Stimulated activated CD4-positive, alpha-beta T cell treated with anti-CD3 and anti-CD28 coated beads, Interleukin-4, amount 100 ng/mL, for 1 hour (primary cell): ENCODE measurements around the gene ZNF280C.
"Not testable (repeated sequence)": the region's sequence is repeated elsewhere in the genome, so short reads cannot be mapped to it uniquely, and the experiment has no call there.

Experiments used
- DNase-seq: peaks from one replicate; pipeline ENCODE4 v3.0.0-alpha.2; 2020

ZNF280C gene

GRCh38 chrX:130268449-130269170, at the start of gene ZNF280C:
ZNF280C (minus strand) TSS chrX:130268899; CDS start chrX:130260449, 8,450 bp downstream.
- peak; percentile 90 for DNase-seq

GRCh38 chrX:130304587-130305368, 36.1 kb upstream of the ZNF280C start:
- DNase-seq = no peak

DNA sequence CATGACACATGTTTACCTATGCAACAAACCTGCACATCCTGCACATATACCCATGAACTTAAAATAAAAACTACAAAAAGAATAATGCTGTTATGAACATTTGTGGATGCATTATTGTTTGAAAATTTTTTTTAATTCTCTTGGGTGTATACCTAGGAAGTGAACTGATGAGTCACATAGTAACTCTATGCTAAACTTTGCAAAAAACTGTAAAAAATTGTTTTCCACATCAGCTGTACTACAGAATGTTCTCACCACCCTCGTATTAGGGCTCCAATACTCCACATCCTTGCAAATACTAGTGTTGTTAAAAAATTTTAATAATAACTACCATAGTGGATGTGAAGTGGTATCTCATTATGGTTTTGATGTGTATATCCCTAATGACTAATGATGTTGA, 33.3 kb upstream of the ZNF280C start:
- no peak for DNase-seq

DNA sequence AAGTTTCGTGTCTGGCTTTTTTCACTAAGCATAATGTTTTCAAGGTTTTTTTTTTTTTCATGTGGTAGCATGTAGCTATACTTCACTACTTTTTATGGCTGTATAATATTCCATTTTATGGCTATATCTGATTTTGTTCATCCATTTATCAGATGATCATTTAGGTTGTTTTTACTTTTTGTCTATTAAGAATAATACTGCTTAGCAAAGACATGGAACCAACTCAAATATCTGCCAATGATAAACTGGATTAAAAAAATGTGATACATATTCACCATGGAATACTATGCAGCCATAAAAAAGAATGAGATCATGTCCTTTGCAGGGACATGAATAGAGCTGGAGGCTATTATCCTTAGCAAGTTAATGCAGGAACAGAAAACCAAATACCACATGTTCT, 32.7 kb upstream of the ZNF280C start:
- no peak for DNase-seq

- no peak for DNase-seq
Observed at GRCh38 chrX:130300010-130300282, 31.2 kb upstream of the ZNF280C start.

DNA sequence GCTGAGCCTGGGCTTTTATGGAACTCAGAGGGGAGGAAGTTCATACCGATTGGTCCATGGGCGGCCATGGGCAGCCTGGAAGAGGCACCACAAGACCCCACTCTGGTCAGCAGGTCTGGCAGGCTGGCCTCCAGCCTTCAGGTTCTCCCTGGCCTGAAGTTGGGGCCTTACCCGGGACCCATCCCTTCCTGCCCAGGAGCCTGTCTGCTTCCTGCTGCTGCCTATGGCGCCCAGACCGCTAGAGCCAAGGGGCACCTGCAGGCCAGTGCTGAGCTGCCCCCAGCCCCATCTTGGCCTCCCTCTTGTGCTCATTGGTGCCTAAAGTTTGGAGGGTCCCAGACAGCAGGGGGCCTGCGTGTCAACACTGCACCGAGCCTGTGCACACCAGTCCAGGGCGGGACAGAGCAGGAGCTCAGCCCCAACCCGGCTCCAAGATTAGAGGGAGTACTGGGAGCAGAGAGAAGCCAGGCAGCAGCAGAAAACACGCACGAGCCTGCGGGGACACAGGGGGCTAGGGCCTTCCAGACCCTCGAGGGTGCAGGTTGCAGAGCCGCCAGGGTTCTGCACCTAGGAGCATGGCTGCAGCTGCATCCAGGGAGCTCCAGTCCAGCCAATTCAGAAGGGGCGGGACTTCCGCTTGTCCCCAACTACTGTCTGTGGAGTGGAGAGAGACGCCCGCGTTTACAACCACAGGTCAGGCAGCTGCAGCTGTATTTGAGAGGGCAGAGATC, 30.7 kb upstream of the ZNF280C start:
- DNase-seq = no peak

- no peak for DNase-seq
Observed at GRCh38 chrX:130296743-130297142, 28.0 kb upstream of the ZNF280C start.

GRCh38 chrX:130296297-130296678, 27.6 kb upstream of the ZNF280C start:
- DNase-seq = no peak

DNA sequence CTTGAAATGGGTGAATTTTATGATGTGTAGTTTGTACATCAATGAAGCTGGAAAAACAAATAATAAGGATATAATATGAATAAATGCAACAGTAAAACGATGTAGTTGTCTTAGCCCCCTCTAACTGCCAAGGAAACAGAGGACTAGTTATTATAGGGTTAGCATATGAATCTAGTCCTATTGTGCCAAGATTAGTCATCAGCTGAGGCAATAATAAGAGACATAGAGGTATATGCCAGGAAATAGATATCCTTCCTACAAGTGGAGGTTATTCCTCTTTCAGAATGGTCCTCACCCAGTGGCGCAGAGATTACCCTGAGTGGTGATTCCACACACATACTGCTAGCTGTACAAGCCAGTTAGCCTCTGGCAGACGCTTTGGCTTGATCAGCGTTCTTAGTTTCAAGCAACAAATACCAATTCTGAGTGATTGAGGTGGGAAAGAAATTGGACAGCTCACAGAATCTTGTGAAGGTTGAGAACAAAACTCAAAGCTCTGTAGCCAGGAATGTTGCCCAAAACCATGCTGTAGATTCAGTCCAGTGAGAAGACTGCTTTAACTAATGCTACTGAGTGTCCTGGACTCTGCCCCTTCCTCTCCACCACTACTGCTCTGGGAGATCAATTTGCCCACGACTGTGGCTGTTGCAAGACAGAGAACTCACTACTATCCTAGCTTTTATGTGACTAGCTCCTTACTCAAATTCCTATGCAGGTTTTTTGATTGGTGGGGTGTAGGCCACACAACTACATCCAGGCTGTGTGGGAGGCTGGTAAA, 27.0 kb upstream of the ZNF280C start:
- no peak for DNase-seq

DNA sequence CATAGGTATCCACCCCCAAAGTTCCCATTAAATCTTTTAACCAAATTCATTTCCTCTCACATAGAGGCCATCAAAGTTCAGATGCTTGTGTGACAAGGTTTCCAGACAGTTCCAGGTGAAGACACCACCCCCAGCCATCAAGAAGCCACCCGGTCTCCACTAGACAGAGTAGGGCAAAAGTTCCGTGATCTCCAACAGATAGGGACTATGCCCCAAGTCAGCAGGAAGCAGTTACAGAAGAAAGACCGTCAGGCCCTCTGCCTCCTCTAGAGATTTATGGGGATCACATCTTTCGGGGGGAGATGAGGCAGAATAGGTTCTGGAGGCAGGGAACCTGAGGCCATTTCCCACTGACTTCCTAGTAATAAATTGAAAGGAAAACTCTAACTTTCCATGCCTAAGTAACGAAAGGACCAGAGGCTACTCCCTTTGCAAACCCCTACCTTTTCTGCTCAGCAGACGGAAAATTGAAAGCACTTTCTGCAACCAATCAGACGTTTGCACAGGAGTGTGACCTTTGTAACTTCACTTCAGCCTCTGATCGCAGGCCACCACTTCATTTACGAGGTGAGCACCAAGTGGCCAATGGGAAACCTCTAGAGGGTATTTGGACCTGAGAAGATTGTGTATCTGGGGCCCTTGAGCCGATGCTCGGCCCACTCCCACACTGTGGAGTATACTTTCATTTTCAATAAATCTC, 18.5 kb upstream of the ZNF280C start:
- no peak for DNase-seq

DNA sequence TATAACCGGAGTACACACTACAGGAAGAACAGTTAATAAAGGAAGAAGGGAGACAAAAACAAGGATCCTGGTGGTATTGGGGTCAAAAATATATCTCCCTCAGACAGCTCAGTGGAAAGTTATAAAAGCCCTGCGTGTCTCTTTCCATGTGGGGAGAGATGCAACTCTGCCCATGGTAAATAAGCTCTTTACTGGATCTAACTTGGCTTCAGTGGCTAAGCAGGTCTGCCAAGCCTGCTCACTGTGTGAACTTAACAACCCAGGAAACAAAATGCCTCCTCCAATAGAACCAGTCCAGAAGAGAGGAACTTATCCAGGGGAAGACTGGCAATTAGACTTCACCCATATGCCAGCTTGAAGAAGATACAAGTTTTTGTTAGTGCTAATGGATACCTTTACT, 17.0 kb upstream of the ZNF280C start:
- no peak for DNase-seq

DNA sequence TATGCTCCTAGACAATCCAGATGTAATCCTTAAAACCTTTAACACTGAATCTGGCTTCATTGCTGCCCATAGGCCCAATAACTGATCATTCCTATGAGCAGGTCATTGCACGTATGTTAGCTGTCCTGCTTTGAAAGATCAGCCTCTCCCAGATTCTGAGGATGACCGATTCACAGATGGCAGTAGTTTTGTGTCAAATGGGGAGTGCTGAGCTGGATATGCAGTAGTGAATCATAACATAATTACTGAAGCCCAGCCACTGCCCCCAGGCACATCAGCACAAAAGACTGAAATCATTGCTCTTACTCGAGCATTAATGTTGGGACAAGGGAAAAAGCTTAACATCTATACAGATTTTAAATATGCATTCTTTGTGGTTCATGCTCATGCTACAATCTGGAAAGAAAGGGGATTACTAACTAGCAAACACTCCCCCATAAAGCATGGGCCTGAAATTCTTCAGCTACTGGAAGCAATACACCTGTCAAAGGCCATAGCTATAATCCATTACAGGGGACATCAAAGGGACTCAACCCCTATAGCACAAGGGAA, 16.4 kb upstream of the ZNF280C start:
- DNase-seq = no peak

- DNase-seq = no peak
Observed at GRCh38 chrX:130282151-130282550, 13.5 kb upstream of the ZNF280C start.

GRCh38 chrX:130280901-130281300, 12.2 kb upstream of the ZNF280C start:
- DNase-seq = no peak

DNA sequence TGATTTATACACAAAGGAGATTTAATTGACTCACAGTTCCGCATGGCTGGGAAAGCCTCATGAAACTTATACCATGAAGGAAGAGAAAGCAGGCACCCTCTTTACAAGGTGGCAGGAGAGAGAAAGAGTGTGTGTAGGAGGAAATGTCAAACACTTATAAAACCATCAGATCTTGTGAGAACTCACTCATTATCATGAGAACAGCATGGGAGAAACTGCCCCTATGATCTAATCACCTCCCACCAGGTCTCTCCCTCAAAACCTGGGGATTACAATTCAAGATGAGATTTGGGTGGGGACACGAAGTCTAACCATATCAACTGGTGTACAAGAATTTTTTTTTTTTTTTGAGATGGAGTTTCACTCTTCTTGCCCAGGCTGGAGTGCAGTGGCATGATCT, 3.6 kb upstream of the ZNF280C start:
- DNase-seq = not testable (repeated sequence)

- DNase-seq = not testable (repeated sequence)
Observed at GRCh38 chrX:130269391-130269790, 692 bp upstream of the ZNF280C start.

- no peak for DNase-seq
Observed at GRCh38 chrX:130267956-130268448, 697 bp downstream of the ZNF280C start.

GRCh38 chrX:130264573-130264972, 4.1 kb downstream of the ZNF280C start:
- no peak for DNase-seq

DNA sequence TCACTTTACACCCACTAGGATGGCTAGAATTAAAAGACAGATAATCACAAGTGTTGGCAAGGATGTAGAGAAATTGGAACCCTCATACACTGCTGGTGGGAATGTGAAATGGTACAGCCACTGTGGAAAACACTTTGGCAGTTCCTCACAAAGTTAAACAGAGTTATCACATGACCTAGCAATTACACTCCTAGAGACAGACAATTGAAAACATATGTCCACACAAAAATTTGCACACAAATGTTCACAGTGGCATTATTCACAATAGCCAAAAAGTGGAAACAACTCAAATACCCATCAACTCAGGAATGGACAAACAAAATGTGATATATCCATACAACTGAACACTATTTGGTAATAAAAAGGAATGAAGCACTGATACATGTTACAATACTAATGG, 5.7 kb downstream of the ZNF280C start:
- DNase-seq = no peak

DNA sequence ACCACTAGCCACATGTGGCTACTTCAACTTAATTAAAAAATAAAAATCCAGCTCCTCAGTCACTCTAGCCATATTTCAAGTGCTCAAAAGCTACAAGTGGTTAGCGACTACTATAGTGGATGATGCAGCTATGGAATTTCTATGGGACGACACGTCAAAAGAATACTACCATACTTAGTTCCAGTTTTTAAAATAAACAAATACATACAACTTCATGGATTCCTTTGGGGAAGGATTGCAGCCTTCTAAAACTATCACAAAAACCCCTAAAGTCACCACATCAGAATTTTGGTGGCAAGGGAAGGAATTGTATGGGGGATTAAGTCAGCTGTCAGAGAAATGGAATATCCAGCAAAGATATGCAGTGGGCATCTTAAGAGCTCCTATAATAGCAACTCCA, 6.5 kb downstream of the ZNF280C start:
- no peak for DNase-seq

GRCh38 chrX:130261296-130261893, 7.3 kb downstream of the ZNF280C start:
- no peak for DNase-seq

DNA sequence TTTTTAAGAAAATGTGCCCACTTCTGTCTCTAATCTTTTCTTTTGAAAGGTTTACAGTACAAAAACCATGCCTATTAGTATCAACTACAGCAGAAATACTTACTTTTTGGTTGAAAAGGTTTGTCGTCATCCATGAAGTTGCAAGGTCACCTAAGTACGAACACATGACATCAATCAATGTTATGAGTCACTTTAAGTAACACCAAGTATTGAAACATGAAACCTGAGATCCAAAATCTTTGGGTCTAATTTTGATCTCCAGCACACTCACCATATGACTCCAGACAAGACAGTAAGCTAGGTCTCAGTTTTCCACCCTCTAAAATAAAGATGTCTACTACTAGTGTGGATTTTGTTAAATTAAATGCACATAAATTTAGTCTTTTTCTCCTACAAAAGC, 8.4 kb downstream of the ZNF280C start:
- no peak for DNase-seq
